ENCODE data around the gene CETN3.

DNA sequence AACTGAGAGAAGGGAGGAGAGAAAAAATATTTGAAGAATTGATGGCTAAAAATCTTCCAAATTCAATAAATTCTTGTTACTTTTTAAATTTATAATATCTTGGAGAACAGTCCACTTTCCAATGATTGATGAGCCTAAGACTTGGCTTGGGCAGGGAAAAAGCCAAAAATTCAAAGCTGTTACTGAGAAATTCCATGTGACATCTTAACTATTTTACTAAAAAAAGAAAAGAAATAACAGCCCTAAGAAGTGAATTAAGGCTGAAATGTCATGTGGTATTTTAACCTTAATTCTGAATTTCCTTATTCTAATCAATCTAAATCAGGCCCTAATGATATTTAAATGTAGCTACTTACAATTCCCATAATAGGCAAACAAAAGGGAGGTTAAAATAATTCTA lies 53.4 kb downstream of the CETN3 start:
- TF ChIP-seq, protein P1, sequence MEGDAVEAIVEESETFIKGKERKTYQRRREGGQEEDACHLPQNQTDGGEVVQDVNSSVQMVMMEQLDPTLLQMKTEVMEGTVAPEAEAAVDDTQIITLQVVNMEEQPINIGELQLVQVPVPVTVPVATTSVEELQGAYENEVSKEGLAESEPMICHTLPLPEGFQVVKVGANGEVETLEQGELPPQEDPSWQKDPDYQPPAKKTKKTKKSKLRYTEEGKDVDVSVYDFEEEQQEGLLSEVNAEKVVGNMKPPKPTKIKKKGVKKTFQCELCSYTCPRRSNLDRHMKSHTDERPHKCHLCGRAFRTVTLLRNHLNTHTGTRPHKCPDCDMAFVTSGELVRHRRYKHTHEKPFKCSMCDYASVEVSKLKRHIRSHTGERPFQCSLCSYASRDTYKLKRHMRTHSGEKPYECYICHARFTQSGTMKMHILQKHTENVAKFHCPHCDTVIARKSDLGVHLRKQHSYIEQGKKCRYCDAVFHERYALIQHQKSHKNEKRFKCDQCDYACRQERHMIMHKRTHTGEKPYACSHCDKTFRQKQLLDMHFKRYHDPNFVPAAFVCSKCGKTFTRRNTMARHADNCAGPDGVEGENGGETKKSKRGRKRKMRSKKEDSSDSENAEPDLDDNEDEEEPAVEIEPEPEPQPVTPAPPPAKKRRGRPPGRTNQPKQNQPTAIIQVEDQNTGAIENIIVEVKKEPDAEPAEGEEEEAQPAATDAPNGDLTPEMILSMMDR (IDR thresholded peaks at IDR 0.05), result no peak
- no peak for TF ChIP-seq POLR2A (IDR thresholded peaks at IDR 0.05)

Data from uterus (tissue), 2 donors.